GM19467 (cell line): ENCODE measurements around the gene MLLT3.
"Not testable (repeated sequence)": the region's sequence is repeated elsewhere in the genome, so short reads cannot be mapped to it uniquely, and the experiment has no call there.

Experiments used
- ATAC-seq: cut with Tn5 transposase; IDR thresholded peaks from one replicate; pipeline ENCODE4 v1.9.1; 2021; ENCODE audit warnings: mild to moderate bottlenecking, moderate library complexity; ENCODE audit not compliant: unreplicated experiment

Gene MLLT3

DNA sequence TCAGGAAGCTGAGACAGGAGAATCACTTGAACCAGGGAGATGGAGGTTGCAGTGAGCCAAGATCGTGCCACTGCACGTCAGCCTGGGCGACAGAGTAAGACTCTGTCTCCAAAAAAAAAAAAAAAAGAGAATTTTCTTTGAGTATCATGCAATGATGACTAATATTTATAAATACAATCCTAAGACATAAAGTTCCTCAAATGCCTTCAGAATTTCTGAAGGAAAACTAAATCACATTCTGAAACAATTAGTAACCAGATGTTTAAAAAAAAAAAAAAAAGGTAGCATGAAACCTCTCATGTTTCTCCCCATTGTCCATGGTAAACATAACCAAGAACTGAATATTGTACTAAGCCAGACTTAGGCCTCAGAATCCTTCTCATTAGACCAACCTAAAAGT lies 23.1 kb downstream of the MLLT3 start:
- ATAC-seq: no peak

GRCh38 chr9:20598367-20598766 lies 23.9 kb downstream of the MLLT3 start:
- ATAC-seq: no peak

GRCh38 chr9:20597862-20598261 lies 24.4 kb downstream of the MLLT3 start:
- no peak for ATAC-seq

GRCh38 chr9:20594608-20595007 lies 27.7 kb downstream of the MLLT3 start:
- ATAC-seq: no peak

DNA sequence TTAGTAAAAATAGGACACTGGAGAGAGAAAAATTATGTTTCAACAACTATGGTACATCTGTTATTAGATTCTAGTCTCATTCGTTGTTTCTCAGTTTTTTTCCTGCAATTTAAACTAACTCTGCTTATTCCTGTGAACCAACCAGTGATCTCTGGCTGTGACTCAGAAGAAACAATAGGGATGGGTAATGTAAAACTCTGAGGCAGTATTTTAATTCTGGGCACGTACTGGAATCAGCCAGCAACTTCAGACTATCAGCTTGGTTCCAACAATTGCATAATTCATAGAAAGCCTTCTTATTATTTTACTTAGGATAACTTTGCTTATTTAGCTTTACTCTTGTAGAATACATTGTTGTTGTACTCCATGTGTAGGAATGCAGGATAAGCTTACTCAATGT lies 28.8 kb downstream of the MLLT3 start:
- no peak for ATAC-seq

GRCh38 chr9:20593105-20593504 lies 29.2 kb downstream of the MLLT3 start:
- ATAC-seq: no peak

GRCh38 chr9:20592673-20593072 lies 29.6 kb downstream of the MLLT3 start:
- ATAC-seq: no peak

GRCh38 chr9:20591223-20591622 lies 31.1 kb downstream of the MLLT3 start:
- no peak for ATAC-seq

GRCh38 chr9:20584968-20585643 lies 37.2 kb downstream of the MLLT3 start:
- no peak for ATAC-seq

DNA sequence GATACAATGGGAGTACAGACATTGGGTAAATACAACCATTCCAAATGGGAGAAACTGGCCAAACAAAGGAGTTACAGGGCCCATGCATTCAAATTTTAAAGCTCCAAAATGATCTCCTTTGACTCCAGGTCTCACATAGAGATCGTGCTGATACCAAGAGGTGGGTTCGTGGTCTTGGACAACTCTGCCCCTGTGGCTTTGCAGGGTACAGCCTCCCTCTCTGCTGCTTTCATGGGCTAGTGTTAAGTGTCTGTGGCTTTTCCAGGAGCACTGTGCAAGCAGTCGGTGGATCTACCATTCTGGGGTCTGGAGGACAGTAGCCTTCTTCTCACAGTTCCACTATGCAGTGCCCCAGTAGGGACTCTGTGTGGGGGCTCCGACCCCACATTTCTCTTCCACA lies 39.2 kb downstream of the MLLT3 start:
- not testable (repeated sequence) for ATAC-seq

- no peak for ATAC-seq
Observed at GRCh38 chr9:20582150-20582549, 40.1 kb downstream of the MLLT3 start.

DNA sequence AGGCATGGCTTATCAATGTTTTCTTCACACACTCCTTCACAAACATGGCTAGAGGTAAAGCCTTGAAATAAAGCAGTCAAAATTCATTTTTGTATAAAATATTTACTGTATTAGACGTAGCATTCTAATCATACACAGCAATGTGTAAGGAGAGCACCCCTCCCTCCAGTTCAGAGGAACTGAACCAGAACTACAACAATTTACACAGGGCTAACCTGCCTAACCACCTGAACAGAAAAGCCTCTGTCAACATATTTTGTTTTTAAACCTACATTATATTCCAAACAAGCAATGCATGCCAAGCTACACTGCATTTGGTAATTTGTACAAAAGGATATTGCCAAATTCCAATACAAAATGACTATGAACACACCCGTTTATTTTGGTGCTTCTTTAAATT lies 41.6 kb downstream of the MLLT3 start:
- no peak for ATAC-seq

- ATAC-seq: no peak
Observed at GRCh38 chr9:20579524-20580314, 42.6 kb downstream of the MLLT3 start.

DNA sequence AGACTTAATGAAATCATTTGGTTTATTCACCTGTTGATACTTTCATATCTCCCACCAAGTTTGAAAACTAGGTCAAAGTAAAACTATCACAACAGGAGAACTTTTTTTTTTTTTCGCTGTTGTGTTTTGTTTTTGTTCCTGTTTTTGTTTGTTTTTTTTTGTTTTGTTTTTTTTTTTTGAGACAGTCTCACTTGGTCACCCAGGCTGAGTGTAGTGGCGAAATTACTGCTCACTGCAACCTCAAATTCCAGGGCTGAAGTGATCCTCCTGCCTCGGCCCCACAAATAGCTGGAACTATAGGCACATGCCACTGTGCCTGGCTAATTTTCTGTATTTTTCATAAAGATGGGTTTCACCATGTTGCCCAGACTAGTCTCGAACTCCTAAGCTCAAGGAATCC lies 49.3 kb downstream of the MLLT3 start:
- no peak for ATAC-seq

DNA sequence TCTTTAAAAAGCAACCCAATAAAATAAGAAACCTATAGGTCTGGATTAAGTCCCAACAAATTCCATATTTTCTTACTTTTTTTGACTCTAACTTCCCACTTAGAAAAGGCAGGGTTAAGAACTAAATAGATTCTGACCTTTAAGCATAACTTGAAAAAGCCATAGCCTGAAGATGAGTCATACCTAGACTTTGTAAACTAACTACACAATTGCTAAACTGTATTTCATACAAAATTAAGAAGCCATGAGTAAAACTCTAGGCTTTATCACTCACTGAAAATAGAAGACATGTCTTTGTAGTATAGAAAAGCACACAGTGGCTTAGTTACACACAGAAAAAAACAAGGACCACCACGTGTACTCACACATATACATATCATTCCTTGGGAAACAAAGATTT lies 51.5 kb downstream of the MLLT3 start:
- ATAC-seq: no peak

GRCh38 chr9:20570087-20570486 lies 52.2 kb downstream of the MLLT3 start:
- no peak for ATAC-seq

GRCh38 chr9:20569525-20569924 lies 52.8 kb downstream of the MLLT3 start:
- no peak for ATAC-seq

- no peak for ATAC-seq
Observed at GRCh38 chr9:20568400-20568799, 53.9 kb downstream of the MLLT3 start.

DNA sequence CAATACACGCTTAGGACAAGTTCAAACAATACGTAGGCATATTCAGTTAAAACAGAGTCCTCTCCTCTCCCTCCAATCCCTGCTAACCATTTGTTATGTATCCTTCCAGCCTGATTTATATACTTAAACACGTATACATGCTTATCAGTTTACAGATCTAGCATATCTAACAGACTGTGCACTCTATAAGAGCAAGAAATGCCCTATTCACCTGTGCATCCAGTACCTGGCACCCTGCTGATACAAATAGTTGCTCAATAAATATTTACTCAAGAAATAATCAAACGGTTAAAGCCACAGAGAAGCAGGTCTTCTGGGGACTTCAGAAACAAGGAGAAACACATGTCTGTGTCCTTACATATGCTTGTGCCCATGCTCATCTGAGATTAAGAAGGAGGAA lies 55.9 kb downstream of the MLLT3 start:
- no peak for ATAC-seq

- ATAC-seq: no peak
Observed at GRCh38 chr9:20564650-20565049, 57.6 kb downstream of the MLLT3 start.

GRCh38 chr9:20563917-20564316 lies 58.4 kb downstream of the MLLT3 start:
- no peak for ATAC-seq

- ATAC-seq: no peak
Observed at GRCh38 chr9:20562051-20562450, 60.2 kb downstream of the MLLT3 start.

DNA sequence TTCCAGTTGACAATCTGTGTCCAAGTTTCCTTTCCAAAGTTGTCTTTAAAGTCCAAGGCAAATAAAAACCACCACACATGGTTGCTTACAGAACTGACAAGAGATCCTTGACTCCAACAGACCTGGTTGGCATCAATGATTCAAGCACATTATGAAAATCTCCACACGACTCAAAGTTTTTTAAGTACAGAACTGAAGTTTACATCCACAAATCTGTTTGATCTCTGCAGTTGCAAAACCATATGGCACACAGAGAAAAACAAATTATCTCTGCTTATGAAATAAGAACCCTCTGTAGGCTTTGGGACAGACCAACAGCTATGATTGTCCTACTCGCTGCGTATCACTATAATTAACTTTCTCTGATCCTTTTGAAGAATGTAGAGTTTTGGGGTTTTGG lies 60.8 kb downstream of the MLLT3 start:
- no peak for ATAC-seq
